ENCODE measurements around the gene KLHL30.

The KLHL30 gene, protein sequence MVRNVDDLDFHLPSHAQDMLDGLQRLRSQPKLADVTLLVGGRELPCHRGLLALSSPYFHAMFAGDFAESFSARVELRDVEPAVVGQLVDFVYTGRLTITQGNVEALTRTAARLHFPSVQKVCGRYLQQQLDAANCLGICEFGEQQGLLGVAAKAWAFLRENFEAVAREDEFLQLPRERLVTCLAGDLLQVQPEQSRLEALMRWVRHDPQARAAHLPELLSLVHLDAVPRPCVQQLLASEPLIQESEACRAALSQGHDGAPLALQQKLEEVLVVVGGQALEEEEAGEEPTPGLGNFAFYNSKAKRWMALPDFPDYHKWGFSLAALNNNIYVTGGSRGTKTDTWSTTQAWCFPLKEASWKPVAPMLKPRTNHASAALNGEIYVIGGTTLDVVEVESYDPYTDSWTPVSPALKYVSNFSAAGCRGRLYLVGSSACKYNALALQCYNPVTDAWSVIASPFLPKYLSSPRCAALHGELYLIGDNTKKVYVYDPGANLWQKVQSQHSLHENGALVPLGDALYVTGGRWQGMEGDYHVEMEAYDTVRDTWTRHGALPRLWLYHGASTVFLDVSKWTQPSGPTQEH

DNA sequence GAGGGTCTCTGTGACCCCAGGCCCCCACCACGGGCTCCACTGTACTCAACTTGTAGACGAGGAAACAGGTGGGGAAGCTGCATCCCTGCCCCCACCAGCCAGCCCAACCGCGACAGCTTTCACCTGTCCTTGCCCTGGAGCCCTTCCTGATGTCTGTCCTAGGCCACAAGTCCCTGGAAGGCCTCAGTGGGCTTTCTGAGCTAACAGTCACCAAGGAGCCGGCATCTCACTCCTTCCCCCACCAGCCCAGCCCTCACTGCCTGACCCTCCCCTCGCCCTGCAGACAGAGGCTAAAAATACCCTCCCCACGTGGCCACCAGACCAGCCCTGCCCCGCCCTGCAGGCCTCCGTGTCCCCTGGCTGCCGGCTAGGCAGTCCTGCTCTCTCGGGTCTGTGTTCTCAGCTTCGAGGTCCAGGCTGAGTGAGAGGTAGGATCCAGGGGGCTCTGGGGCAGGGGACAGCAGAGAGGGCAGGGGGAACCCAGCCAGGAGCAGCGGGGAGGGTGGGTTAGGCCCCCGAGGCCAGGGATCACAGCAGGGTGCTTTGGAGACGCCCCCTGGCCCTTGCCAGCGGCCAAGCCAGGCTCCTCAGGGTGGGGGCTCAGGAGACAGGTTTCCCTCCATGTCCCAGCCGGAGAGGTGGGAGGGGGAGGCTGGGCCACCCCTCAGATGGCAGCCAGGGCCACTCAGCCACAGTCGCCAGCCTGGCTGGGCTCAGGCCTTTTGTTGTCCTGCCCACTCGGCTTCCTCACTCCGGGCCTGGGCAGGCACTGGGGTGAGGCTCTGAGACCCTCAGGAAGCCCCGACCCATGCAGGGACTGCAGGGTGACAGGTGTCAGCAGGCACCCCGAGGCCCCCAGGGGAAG lies at the start of gene KLHL30:
KLHL30 (plus strand) TSS at position 338 of the 865 bp plus-strand sequence. CDS start 2,087 bp downstream, outside the sequence.
- H3K36me3 Mint-ChIP-seq (ENCODE audit: insufficient read depth) = no peaks in the 10 kb centered on the region
- peaks cover 10% of the 10 kb centered on the region for H3K4me1 Mint-ChIP-seq
- no peak within 1 kb of the TSS for H3K4me3 Mint-ChIP-seq
- H3K27ac Mint-ChIP-seq (ENCODE audit: low read depth) = no peak within 1 kb of the TSS
- ATAC-seq (replicated peaks; ENCODE audit: extremely low read depth, poor library complexity, severe bottlenecking) (no peak), DNase-seq (ENCODE audit: low spot score in 2 of 2) (no peak)
- no peaks in the 10 kb centered on the region for H3K27me3 Mint-ChIP-seq
- no peaks in the 10 kb centered on the region for H3K9me3 Mint-ChIP-seq

DNA sequence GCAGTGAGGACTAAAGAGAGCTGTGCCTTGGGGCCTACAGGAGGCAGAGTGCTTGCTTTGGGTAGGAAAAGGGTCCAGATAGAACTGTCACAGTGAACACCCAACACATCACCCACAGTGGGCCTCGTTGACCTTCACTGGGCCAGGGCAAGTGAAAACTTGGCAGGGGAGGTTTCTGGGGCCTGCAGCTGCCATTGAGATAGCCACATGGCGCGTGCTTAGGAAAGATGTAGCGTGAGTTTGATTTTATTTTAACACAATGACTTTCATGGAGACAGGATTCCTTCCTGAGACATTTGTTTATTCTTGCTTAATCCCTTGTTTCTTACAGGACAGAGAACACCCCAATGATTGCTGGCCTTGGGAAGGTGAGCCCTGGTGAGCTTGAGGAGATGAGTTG lies 47.6 kb upstream of the KLHL30 start:
- H3K4me1 Mint-ChIP-seq = peaks cover 5% of the 10 kb centered on the region

DNA sequence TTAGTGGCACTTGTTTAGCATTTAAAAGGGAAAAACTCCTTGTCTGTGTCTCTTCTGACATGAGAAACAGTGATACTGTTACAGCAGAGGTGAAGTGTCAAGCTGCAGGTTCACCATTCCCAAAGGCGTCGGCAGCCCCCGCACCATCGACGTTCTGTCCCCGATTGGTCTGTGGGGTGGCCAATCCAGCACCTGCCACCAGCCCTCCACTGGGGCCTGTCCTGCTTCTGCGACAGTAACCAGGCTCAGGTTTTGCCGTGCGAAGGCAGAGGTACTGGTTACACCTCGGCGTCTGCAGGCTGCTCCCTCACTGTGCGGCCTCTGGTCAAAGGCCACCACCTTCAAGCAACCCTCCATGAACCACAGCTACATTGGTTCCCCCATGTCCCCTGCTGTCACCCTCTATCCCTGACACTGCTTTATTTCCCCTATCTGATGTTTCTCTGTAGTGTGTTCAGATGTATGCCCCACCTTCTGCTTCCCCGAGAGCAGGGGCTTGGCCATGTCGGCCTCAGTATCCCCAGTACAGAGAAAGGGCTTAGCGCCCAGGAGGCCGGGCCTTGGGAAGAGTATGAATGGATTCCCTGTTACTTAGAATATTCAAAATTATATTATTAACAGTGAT lies 46.9 kb upstream of the KLHL30 start:
- H3K4me3 Mint-ChIP-seq = no peak overlapping the region
- no peaks in the 10 kb centered on the region for H3K27me3 Mint-ChIP-seq
- no peaks in the 10 kb centered on the region for H3K9me3 Mint-ChIP-seq
- no peak overlapping the region for H3K27ac Mint-ChIP-seq (ENCODE audit: low read depth)
- DNase-seq (ENCODE audit: low spot score in 2 of 2) (no peak), ATAC-seq (replicated peaks; ENCODE audit: extremely low read depth, poor library complexity, severe bottlenecking) (no peak)
- H3K36me3 Mint-ChIP-seq (ENCODE audit: insufficient read depth) = peaks cover 6% of the 10 kb centered on the region
- peaks cover 5% of the 10 kb centered on the region for H3K4me1 Mint-ChIP-seq

More for the DNA sequence above, 47.6 kb upstream of the KLHL30 start:
- Mint-ChIP-seq H3K36me3 (ENCODE audit: insufficient read depth) (peaks cover 6% of the 10 kb centered on the region), H3K27ac (ENCODE audit: low read depth) (no peak overlapping the region), H3K9me3 (no peaks in the 10 kb centered on the region), H3K27me3 (no peaks in the 10 kb centered on the region), H3K4me3 (no peak overlapping the region)
- DNase-seq (ENCODE audit: low spot score in 2 of 2) = no peak
- ATAC-seq (replicated peaks; ENCODE audit: extremely low read depth, poor library complexity, severe bottlenecking) = no peak

DNA sequence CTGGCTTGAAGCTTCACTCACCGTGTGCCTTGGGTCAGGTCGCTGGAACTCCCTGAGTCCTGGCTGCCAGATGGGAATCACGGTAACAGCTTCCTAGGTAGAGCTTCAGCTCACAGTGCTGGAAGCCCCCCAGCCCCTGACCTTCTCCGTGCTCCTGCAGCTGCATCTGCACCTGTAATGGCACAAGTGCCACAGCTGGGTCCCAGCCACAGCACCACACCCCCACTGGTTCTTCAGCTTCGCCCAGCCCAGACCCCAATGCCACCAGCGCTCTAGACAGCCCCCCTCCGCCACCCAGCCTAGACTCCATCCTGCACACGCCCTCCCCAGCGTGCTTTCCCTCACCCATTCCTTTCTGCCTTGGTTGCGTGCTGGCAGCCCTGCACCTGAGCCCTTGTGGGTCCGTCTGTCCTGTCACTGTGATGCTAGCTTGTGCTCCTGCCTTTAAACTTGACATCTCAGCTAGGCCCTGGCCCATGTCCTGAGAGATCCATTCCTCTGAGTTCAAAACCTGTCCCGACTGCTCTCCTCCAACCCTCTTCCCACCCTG lies 45.9 kb upstream of the KLHL30 start:
- Mint-ChIP-seq H3K4me1 (no peaks in the 10 kb centered on the region), H3K9me3 (no peaks in the 10 kb centered on the region), H3K27ac (ENCODE audit: low read depth) (no peak overlapping the region), H3K36me3 (ENCODE audit: insufficient read depth) (peaks cover 6% of the 10 kb centered on the region), H3K27me3 (no peaks in the 10 kb centered on the region), H3K4me3 (no peak overlapping the region)
- no peak for DNase-seq (ENCODE audit: low spot score in 2 of 2)
- no peak for ATAC-seq (replicated peaks; ENCODE audit: extremely low read depth, poor library complexity, severe bottlenecking)

DNA sequence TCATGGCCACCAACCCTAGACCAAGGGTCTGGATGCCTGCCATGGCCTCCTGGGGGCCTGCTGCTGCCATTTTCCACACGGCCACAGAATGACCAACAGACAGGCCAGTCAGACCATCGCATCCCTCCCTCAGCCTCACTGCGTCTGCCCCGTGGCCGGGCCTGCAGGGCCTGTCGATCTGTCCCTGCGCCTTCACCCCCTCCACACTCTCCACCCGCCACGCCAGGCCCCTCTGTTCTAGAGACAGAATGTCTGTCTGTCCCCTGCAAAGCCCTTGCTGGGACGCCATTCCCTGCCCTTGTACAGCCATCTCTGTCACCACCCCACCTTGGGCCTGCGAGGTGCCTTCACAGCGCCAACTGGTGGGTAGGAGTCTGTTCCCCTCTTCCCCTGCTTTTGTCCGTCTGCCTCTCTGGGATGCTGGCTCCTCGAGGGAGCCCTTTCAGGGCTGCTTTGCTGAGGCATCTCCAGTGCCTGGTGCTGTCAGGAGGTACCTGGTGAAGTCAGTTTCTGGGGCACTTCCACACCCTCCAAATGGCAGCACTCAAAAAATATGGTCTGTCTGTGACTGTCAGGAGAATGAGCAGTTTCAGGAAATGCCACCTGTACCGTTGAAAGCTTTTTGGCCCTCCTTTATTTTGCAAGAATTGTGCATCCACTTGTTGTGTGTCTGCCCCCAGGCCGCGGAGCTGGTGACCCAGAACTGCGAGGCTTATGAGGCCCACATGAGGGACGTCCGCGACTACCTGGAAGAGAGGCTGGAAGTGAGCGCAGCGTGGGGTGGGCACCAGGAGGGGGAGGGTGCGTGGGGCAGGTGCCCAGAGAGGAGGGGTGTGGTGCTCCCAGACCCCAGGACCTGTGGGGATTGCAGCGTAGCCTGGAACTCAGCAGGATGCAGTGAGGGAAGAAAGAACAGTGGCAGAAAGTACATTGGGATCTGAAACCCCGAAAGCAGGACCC lies 45.0 kb upstream of the KLHL30 start:
- no peaks in the 10 kb centered on the region for H3K4me1 Mint-ChIP-seq
- no peaks in the 10 kb centered on the region for H3K27me3 Mint-ChIP-seq
- ATAC-seq (replicated peaks; ENCODE audit: extremely low read depth, poor library complexity, severe bottlenecking) = no peak
- H3K27ac Mint-ChIP-seq (ENCODE audit: low read depth) = no peak overlapping the region
- H3K36me3 Mint-ChIP-seq (ENCODE audit: insufficient read depth) = peaks cover 4% of the 10 kb centered on the region
- no peak overlapping the region for H3K4me3 Mint-ChIP-seq
- DNase-seq (ENCODE audit: low spot score in 2 of 2) = no peak
- no peaks in the 10 kb centered on the region for H3K9me3 Mint-ChIP-seq

DNA sequence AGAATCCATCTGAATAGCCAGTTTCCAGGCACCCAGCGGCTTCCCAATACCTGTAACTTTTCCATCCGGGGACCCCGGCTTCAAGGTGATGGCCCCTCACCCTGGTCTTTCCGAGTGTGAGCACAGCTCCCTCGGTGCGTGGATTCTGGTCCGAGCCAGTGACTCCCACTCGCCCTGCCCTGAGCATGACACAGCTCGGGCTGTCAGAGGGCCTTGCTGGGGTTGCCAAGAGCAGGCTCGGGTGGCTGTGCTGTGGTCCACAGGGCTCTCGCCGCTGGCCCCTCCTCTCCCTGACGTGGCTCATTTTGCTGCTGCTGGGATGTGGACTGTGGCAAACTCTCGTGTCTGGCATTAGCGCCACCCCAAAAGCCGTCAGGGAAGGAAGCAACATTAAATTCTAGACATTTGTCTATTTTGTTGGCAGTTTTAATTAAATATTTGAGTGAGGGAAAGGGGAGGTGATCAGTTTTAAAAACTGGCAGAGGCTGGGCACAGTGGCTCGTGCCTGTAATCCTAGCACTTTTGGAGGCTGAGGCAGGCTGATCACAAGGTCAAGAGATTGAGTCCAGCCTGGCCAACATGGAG lies 43.9 kb upstream of the KLHL30 start:
- no peak overlapping the region for H3K4me3 Mint-ChIP-seq

DNA sequence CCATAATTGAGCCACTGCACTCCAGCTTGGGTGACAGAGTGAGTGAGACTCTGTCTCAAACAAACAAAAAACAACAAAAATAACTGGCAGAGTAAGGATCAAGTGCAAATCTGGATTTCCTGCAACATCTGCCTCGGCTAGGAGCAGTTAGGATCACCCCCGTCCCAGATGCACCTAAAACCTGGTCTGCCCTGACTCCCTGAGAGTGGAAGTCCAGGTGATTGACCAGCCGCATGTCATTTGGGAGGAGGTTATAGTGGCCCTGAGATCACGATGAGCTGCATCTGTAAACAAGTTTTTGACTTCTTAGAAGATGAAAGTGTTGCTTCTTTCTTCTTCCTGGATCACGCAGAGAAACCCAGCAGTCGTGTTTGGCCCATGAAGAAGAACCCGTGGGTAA lies 43.3 kb upstream of the KLHL30 start:
- DNase-seq (ENCODE audit: low spot score in 2 of 2) = no peak
- peaks cover 4% of the 10 kb centered on the region for H3K36me3 Mint-ChIP-seq (ENCODE audit: insufficient read depth)
- no peak overlapping the region for H3K27ac Mint-ChIP-seq (ENCODE audit: low read depth)

More for the DNA sequence above, 43.9 kb upstream of the KLHL30 start:
- Mint-ChIP-seq H3K27ac (ENCODE audit: low read depth) (no peak overlapping the region), H3K9me3 (no peaks in the 10 kb centered on the region), H3K36me3 (ENCODE audit: insufficient read depth) (peaks cover 4% of the 10 kb centered on the region), H3K27me3 (no peaks in the 10 kb centered on the region), H3K4me1 (no peaks in the 10 kb centered on the region)
- ATAC-seq (replicated peaks; ENCODE audit: extremely low read depth, poor library complexity, severe bottlenecking) = no peak
- no peak for DNase-seq (ENCODE audit: low spot score in 2 of 2)

DNA sequence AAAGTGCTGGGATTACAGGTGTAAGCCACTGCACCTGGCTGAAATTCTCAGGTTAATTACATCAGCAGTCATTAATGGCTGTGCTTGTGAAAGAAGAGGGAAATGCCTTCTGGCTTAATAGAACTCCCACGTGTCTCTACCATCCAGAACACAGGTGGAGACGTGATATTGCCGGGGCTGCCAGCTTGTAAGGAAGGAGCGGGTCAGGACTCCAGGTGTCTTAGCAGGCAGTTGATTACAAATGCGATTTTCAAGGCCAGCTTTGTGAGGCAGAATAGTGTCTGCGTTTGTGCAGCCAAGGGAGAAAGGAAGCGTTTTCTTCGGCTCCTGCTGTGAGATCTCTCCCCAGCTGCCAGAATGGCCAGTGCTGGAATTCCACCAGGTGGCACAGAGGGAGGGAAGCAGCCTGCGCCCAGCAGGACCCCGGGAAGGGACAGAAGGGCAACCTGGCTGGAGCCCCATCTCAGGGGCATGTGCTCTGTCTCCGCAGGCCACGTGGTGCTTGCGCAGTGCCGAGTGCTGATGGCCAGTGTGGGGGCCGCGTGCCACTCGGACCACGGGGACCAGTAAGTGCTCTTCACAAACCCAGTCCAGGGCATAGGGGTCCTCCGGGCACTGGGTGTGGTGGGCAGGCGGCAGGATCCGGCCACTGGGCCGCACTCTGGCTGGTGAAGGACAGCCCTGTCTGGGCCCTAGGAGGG lies 42.0 kb upstream of the KLHL30 start:
- no peak overlapping the region for H3K27ac Mint-ChIP-seq (ENCODE audit: low read depth)
- H3K4me1 Mint-ChIP-seq = no peaks in the 10 kb centered on the region
- H3K9me3 Mint-ChIP-seq = no peaks in the 10 kb centered on the region
- no peak for DNase-seq (ENCODE audit: low spot score in 2 of 2)
- no peaks in the 10 kb centered on the region for H3K27me3 Mint-ChIP-seq
- peaks cover 2% of the 10 kb centered on the region for H3K36me3 Mint-ChIP-seq (ENCODE audit: insufficient read depth)
- no peak overlapping the region for H3K4me3 Mint-ChIP-seq
- ATAC-seq (replicated peaks; ENCODE audit: extremely low read depth, poor library complexity, severe bottlenecking) = no peak

More for the DNA sequence above, 43.3 kb upstream of the KLHL30 start:
- H3K4me3 Mint-ChIP-seq = no peak overlapping the region
- no peak for ATAC-seq (replicated peaks; ENCODE audit: extremely low read depth, poor library complexity, severe bottlenecking)
- H3K4me1 Mint-ChIP-seq = no peaks in the 10 kb centered on the region
- H3K9me3 Mint-ChIP-seq = no peaks in the 10 kb centered on the region
- no peaks in the 10 kb centered on the region for H3K27me3 Mint-ChIP-seq

DNA sequence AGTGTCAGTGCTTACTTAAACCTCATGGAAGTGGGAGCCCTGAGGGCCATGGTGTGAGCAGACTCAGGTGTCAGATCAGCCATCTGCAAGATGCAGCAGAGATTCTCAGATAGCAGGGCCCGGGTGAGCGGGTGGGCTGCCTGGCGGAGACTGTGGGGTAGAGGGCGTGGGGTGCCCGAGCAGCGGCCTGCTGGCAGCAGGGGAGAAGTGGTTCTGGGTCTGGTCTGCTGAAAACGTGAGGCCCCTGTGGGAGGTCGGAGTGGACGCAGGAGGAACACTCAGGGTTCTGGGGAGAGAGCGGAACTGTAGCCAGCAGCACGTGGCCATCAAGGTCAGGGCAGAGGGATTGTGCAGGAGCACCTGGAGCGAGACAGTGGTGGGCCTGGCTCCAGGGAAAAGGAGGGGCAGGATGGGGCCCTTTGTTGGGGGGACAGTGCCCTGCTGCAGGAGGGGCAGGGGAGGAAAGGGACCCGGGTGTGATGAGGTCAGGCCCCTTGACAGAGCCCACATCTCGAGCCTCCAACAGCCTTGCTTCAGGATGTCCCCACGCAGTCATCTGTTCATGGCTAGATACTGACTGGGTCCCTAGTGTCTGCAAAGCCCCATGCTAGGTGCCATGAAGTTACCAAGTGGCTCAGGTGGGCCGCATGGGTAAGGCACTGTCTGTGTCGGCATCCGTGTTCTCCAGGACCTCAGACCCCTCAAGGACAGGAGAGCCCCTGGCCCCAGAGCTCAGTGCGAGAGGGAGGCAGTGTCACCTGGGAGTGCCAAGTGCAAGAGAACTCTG lies 41.1 kb upstream of the KLHL30 start:
- Mint-ChIP-seq H3K4me3 (no peak overlapping the region), H3K27me3 (no peaks in the 10 kb centered on the region), H3K9me3 (no peaks in the 10 kb centered on the region), H3K4me1 (no peaks in the 10 kb centered on the region), H3K27ac (ENCODE audit: low read depth) (no peak overlapping the region), H3K36me3 (ENCODE audit: insufficient read depth) (peaks cover 4% of the 10 kb centered on the region)
- no peak for DNase-seq (ENCODE audit: low spot score in 2 of 2)
- no peak for ATAC-seq (replicated peaks; ENCODE audit: extremely low read depth, poor library complexity, severe bottlenecking)

All from central memory CD8-positive, alpha-beta T cell (primary cell).